ENCODE results near the gene FAM72D. TPM values are rescaled to one million over a fixed set of nuclear protein-coding genes. Genes with fewer than 3 reads are reported as not detected.
"Not testable (repeated sequence)": the region's sequence is repeated elsewhere in the genome, so short reads cannot be mapped to it uniquely, and the experiment has no call there.

Gene FAM72D
- total RNA-seq = not detected
- polyA plus RNA-seq = under 1 TPM in 2 of 3 donors, not detected in 1; 0.03 to 0.05 TPM
- long read RNA-seq, donor 1 = 0 reads
- long read RNA-seq, donor 2 = 0 reads

- H3K36me3 ChIP-seq (ENCODE audit: insufficient read depth in 1 of 2, low read depth in 1 of 2); DNase-seq; H3K9me3 ChIP-seq; H3K27ac ChIP-seq; H3K27me3 ChIP-seq (ENCODE audit: insufficient read depth in 3 of 3, low read length in 2 of 3); intact Hi-C loops (cut with DNase I); H3K4me1 ChIP-seq: not testable (repeated sequence)
- peak within 1 kb of the TSS; percentile 61 for H3K4me3 ChIP-seq
- peak; percentile 90 to 93 (median 92) for ATAC-seq
- WGBS, 3 donors = no CpG with 5 or more reads among the region's 47 CpGs
These were observed at the start of gene FAM72D, which contains the start of gene SRGAP2B for GRCh38 chr1:145095284-145096057. TSS of gene FAM72D (plus strand) at chr1:145095974. CDS start at chr1:145096848, 874 bp downstream. TSS of gene SRGAP2B (minus strand) at chr1:145095328. CDS start at chr1:145092901, 2,427 bp downstream.

DNA sequence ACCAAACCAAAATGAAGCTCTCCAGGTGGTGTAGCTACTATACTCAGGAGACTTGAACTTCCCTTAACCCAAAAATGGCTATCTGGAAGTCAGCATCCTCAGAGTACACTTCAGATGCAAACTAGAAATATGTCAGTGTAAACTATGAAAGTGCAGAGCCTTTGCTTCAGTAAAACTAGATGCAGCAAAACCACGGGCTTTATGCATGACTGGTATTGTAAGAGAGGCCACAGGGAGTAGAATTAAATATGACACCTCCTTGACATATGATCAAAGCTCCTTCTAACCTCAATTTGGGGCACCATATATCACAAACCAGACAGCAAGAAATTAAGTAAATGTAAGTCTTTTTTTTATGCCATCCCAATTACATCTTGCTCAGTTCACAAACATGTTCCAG is 48.2 kb upstream of the FAM72D start:
- intact Hi-C loops (cut with DNase I); DNase-seq; H3K36me3 ChIP-seq (ENCODE audit: insufficient read depth in 1 of 2, low read depth in 1 of 2); H3K4me3 ChIP-seq; H3K27me3 ChIP-seq (ENCODE audit: insufficient read depth in 3 of 3, low read length in 2 of 3); H3K4me1 ChIP-seq; H3K27ac ChIP-seq; H3K9me3 ChIP-seq; ATAC-seq: not testable (repeated sequence)
- WGBS, 3 donors = no CpG with 5 or more reads among the region's 1 CpG

- intact Hi-C loops (cut with DNase I); H3K4me1 ChIP-seq; ATAC-seq; DNase-seq; H3K27me3 ChIP-seq (ENCODE audit: insufficient read depth in 3 of 3, low read length in 2 of 3); H3K9me3 ChIP-seq; H3K4me3 ChIP-seq; H3K27ac ChIP-seq; H3K36me3 ChIP-seq (ENCODE audit: insufficient read depth in 1 of 2, low read depth in 1 of 2): not testable (repeated sequence)
- no CpG with 5 or more reads among the region's 6 CpGs for WGBS, 3 donors
These were observed 47.5 kb upstream of the FAM72D start for GRCh38 chr1:145048181-145048856.

DNA sequence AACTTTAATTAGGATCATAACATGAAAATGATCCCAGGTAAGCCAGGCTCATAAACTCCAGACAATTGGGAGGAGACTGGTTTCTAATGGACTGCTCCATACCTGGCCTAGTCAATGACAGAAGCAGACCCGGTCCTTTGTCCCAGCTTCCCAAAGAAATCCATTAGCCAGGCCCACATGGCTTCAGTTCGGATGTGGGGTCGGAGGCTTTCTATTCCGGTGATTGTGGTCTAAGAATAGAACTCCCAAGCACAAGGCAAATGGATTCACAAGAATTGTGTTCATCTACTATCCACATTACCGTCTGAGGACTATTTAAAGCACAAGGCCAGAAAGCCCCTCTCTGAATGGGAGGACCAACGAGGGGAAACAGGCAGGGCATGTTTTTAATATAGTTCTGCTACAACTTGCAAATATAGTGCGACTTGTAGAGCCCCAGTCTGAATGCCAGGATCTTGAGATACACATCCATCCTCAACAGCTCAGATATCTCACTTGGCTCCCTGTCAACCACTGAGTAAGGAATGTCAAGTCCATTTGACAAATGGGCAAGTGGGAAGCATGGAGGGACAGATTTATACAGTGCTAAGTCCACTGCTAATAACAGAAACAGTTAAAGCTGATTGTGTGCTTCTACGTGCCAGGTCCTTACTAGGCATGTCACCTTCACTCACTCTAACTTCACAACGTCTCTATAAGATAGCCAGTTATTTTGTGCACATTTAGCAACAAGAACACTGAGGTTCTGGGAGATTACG is 43.6 kb upstream of the FAM72D start:
- H3K27ac ChIP-seq; H3K4me1 ChIP-seq; intact Hi-C loops (cut with DNase I); H3K4me3 ChIP-seq; H3K36me3 ChIP-seq (ENCODE audit: insufficient read depth in 1 of 2, low read depth in 1 of 2); H3K9me3 ChIP-seq; DNase-seq; H3K27me3 ChIP-seq (ENCODE audit: insufficient read depth in 3 of 3, low read length in 2 of 3): not testable (repeated sequence)
- WGBS, 3 donors = no CpG with 5 or more reads among the region's 10 CpGs
- peak; percentile 43 to 72 (median 57) for ATAC-seq

DNA sequence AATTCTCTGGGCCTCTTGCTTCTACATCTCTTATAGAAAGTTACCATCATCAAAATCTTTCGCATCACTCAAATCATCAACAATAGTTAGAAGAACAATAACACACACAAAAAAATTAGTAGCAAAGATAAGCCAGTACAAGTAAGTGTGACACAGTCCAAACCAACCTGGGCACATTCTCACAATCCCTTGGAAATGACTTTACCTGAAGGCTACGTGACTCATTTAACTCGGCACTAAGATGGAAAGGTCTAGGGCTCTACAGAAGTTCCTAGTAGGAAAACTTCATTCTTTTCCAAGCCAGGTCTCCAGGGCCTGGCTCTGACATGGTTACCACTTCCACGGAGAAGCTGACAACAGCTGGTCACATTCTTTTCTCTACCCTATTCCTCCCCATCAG is 42.3 kb upstream of the FAM72D start:
- ATAC-seq; H3K9me3 ChIP-seq; H3K27me3 ChIP-seq (ENCODE audit: insufficient read depth in 3 of 3, low read length in 2 of 3); H3K4me1 ChIP-seq; H3K27ac ChIP-seq; H3K36me3 ChIP-seq (ENCODE audit: insufficient read depth in 1 of 2, low read depth in 1 of 2); intact Hi-C loops (cut with DNase I); H3K4me3 ChIP-seq; DNase-seq: not testable (repeated sequence)
- no CpG with 5 or more reads among the region's 4 CpGs for WGBS, 3 donors

DNA sequence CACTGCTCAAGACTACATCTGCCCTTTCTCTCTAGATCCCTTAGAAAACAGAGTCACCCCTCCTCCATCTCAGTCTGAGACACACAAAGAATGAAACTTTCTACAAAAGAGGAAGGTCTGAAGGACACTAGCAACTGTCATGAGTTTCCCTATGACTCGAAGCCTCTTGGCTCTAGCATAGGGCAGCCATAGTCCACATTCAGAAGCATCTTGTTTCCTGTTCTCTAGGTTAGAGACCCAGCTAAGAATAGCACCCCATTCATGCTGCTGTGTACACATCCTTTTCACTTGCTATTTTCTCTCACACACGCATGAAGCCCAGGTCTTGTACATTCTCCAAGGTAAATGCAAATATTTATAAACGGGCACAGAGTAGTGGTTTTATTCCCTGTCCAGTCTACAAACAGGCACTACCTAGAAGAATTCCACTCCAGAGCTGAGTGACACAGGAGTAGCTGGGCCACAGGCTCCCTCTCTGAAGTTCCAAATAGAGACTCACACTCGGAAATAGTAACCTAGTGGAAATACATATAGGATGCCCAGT is 40.5 kb upstream of the FAM72D start:
- WGBS, 3 donors = no CpG with 5 or more reads among the region's 4 CpGs
- H3K36me3 ChIP-seq (ENCODE audit: insufficient read depth in 1 of 2, low read depth in 1 of 2); H3K9me3 ChIP-seq; DNase-seq; H3K4me1 ChIP-seq; H3K27me3 ChIP-seq (ENCODE audit: insufficient read depth in 3 of 3, low read length in 2 of 3); H3K27ac ChIP-seq; intact Hi-C loops (cut with DNase I); H3K4me3 ChIP-seq: not testable (repeated sequence)
- ATAC-seq = peak; percentile 68 to 88 (median 78)

- WGBS, 3 donors = no CpG with 5 or more reads among the region's 3 CpGs
These were observed 37.6 kb upstream of the FAM72D start for GRCh38 chr1:145058184-145058583.

GRCh38 chr1:145063285-145063684 is 32.5 kb upstream of the FAM72D start:
- H3K36me3 ChIP-seq (ENCODE audit: insufficient read depth in 1 of 2, low read depth in 1 of 2); H3K27ac ChIP-seq; ATAC-seq; intact Hi-C loops (cut with DNase I); H3K4me3 ChIP-seq; H3K4me1 ChIP-seq; H3K27me3 ChIP-seq (ENCODE audit: insufficient read depth in 3 of 3, low read length in 2 of 3); DNase-seq; H3K9me3 ChIP-seq: not testable (repeated sequence)
- 69 to 100% methylated on average over 1 of the region's 2 CpGs; no CpG with 5 or more reads in 1 of the 3 donors for WGBS, 3 donors

More at GRCh38 chr1:145058184-145058583, 37.6 kb upstream of the FAM72D start:
- H3K36me3 ChIP-seq (ENCODE audit: insufficient read depth in 1 of 2, low read depth in 1 of 2); H3K9me3 ChIP-seq; DNase-seq; H3K27me3 ChIP-seq (ENCODE audit: insufficient read depth in 3 of 3, low read length in 2 of 3); H3K4me3 ChIP-seq; H3K4me1 ChIP-seq; H3K27ac ChIP-seq; intact Hi-C loops (cut with DNase I): not testable (repeated sequence)
- ATAC-seq = peak; percentile 21 to 57 (median 42)

GRCh38 chr1:145063941-145064648 is 31.7 kb upstream of the FAM72D start:
- H3K4me1 ChIP-seq; H3K27ac ChIP-seq; H3K27me3 ChIP-seq (ENCODE audit: insufficient read depth in 3 of 3, low read length in 2 of 3); ATAC-seq; DNase-seq; intact Hi-C loops (cut with DNase I); H3K36me3 ChIP-seq (ENCODE audit: insufficient read depth in 1 of 2, low read depth in 1 of 2); H3K4me3 ChIP-seq; H3K9me3 ChIP-seq: not testable (repeated sequence)
- WGBS, 3 donors = no CpG with 5 or more reads among the region's 2 CpGs

GRCh38 chr1:145065194-145065826 is 30.5 kb upstream of the FAM72D start:
- ATAC-seq; H3K36me3 ChIP-seq (ENCODE audit: insufficient read depth in 1 of 2, low read depth in 1 of 2); H3K27ac ChIP-seq; H3K27me3 ChIP-seq (ENCODE audit: insufficient read depth in 3 of 3, low read length in 2 of 3); H3K9me3 ChIP-seq; intact Hi-C loops (cut with DNase I); DNase-seq; H3K4me3 ChIP-seq; H3K4me1 ChIP-seq: not testable (repeated sequence)
- 34 to 80% (median 72%) methylated on average over 1 to 2 of the region's 5 CpGs for WGBS, 3 donors
